Stomach (tissue), 4 donors: ENCODE data around the gene SPART.

Experiments
- EP300 ChIP-seq: sonication (generic); formaldehyde crosslinking; IDR thresholded peaks from one replicate; pipeline ENCODE4 v1.6.1; 2017; ENCODE audit warnings: antibody characterized with exemption
- POLR2A ChIP-seq, 4 donors: fragments of 450-650 bp; IDR thresholded peaks; one replicate each; pipeline ENCODE4 v1.6.1; 2016; ENCODE audit warnings: antibody characterized with exemption in 4 of 4, control low read depth in 2 of 4, mild to moderate bottlenecking in 1 of 4, moderate library complexity in 1 of 4
- TF ChIP-seq, protein P1 (sequence below), 7 experiments: fragments of 450-650 bp in 4 of 7; fragments of 200-600 bp in 3 of 7; sonication (generic) in 3 of 7; IDR thresholded peaks; one replicate each; pipeline ENCODE4 v1.5.1; 2016 to 2019; ENCODE audit warnings: antibody characterized with exemption in 7 of 7, control low read depth in 2 of 7, mild to moderate bottlenecking in 1 of 7

DNA sequence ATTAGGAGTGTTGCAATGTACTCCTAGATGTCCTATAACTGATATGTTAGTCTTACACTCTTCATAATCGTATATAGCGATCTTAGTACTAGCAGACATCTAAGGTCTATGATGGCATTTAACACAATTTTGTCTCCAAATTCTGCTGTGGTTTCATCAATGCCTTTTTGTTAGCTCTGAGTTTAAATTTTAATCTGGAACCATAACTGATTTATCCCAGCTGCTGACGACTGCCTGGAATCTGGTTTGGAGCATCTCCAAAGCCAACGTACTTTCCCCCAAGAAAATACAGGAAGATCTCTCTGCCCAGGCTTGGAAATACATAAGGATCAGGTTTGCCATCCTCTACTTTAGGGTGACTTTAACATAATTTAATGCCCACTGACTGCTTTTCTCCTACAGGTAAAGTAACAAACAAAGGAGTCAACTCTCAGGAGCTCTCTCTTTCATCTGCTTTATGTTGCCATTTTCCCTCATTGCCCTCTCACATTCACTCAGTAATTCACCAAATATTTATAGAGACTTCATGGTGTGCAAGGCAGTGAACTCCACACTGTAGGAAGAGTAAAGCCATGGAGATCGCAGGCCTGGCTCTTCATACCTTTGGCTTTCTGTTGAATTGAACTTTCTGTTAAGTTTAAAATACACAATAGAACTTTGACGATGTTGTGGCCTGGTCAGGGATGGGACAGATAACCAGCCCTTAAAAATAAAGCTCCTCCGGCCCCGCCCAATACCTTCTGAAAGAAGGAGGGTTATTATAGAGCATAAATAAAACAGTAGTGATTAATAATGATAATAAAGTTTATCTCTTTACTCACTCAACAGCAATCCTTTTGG lies 23.3 kb upstream of the SPART start:
- no peak for TF ChIP-seq POLR2A (IDR thresholded peaks at IDR 0.05)
- TF ChIP-seq, protein P1, sequence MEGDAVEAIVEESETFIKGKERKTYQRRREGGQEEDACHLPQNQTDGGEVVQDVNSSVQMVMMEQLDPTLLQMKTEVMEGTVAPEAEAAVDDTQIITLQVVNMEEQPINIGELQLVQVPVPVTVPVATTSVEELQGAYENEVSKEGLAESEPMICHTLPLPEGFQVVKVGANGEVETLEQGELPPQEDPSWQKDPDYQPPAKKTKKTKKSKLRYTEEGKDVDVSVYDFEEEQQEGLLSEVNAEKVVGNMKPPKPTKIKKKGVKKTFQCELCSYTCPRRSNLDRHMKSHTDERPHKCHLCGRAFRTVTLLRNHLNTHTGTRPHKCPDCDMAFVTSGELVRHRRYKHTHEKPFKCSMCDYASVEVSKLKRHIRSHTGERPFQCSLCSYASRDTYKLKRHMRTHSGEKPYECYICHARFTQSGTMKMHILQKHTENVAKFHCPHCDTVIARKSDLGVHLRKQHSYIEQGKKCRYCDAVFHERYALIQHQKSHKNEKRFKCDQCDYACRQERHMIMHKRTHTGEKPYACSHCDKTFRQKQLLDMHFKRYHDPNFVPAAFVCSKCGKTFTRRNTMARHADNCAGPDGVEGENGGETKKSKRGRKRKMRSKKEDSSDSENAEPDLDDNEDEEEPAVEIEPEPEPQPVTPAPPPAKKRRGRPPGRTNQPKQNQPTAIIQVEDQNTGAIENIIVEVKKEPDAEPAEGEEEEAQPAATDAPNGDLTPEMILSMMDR (IDR thresholded peaks at IDR 0.05): no peak
- no peak for TF ChIP-seq EP300
